Peyer's patch (tissue), 4 donors: ENCODE measurements around the gene ID1. TPM values are rescaled to one million over a fixed set of nuclear protein-coding genes. Genes with fewer than 3 reads are reported as not detected.

ENCODE experiments used
- DNase-seq, 3 donors: peaks; one replicate each; pipeline ENCODE4 v3.0.0-alpha.2; 2017 to 2019
- H3K27ac ChIP-seq, 4 donors: fragments of 200-600 bp; sonication (generic); one replicate each; pipeline ENCODE4 v1.5.1; 2016 to 2019
- H3K27me3 ChIP-seq, 2 donors: fragments of 200-600 bp; sonication (generic); one replicate each; pipeline ENCODE4 v1.5.1; 2019
- H3K36me3 ChIP-seq, 3 donors: fragments of 200-600 bp; sonication (generic); one replicate each; pipeline ENCODE4 v1.5.1; 2016 to 2019
- H3K4me1 ChIP-seq, 4 donors: fragments of 200-600 bp; sonication (generic); one replicate each; pipeline ENCODE4 v1.5.1; 2016 to 2019
- H3K4me3 ChIP-seq, 4 donors: fragments of 200-600 bp; sonication (generic); 1 replicate in 3 of 4; 2 replicates in 1 of 4; pipeline ENCODE4 v1.5.1; 2016 to 2019; ENCODE audit warnings: mild to moderate bottlenecking in 1 of 4
- H3K9me3 ChIP-seq, 4 donors: fragments of 200-600 bp; sonication (generic); one replicate each; pipeline ENCODE4 v1.5.1; 2016 to 2019; ENCODE audit warnings: mild to moderate bottlenecking in 1 of 4
- CTCF ChIP-seq, 6 experiments: fragments of 450-650 bp in 4 of 6; fragments of 200-600 bp in 2 of 6; sonication (generic) in 1 of 6; IDR thresholded peaks; one replicate each; pipeline ENCODE4 v1.5.1; 2017 to 2019; ENCODE audit warnings: antibody characterized with exemption in 6 of 6, mild to moderate bottlenecking in 3 of 6, moderate library complexity in 1 of 6
- POLR2A ChIP-seq, 2 donors: fragments of 450-650 bp; IDR thresholded peaks; one replicate each; pipeline ENCODE4 v1.5.1; 2017; ENCODE audit warnings: antibody characterized with exemption in 2 of 2, mild to moderate bottlenecking in 2 of 2, moderate library complexity in 2 of 2
- small RNA-seq, 2 donors: library from RNA; depleted of rRNA; stranded (forward); fragments of <200 nt; gene quantifications; one replicate each; pipeline ENCODE3, GENCODE V24; 2016
- total RNA-seq, 4 donors: library from RNA; depleted of rRNA; stranded (reverse); fragments of >200 nt; gene quantifications; one replicate each; pipeline ENCODE4 v1.1.0, GENCODE V29; 2016

The ID1 gene
- total RNA-seq, 4 donors from 2014 or later: 408 to 760 (median 570) TPM

- Histone ChIP-seq H3K27me3 (no peaks in the 10 kb centered on the region), H3K36me3 (no peaks in the 10 kb centered on the region), H3K9me3 (no peaks in the 10 kb centered on the region), H3K4me1 (no peaks in the 10 kb centered on the region), H3K27ac (no peak overlapping the region), H3K4me3 (no peak overlapping the region)
- DNase-seq: no peak
- no peak for TF ChIP-seq CTCF (IDR thresholded peaks at IDR 0.05)
- TF ChIP-seq POLR2A (IDR thresholded peaks at IDR 0.05): no peak
Measured at GRCh38 chr20:31652917-31653396, 47.9 kb downstream of the ID1 start.

DNA sequence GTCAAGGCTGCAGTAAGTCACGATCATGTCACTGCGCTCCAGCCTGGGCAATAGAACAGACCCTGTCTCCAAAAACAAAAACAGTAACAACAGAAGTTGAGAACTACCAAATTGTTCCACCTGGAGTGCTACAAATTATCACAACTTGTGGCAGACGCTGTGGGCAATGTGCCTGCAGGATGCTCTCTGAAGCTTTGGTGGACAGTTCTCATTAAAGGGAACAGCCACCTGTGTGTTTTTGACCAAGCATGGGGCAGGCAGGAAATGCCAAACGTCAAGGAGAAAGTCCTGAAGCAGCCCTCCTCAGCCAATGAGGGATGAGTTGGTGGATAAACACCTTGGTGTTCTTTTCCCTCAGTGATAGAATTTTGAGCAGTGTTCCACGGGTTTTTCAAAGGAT is 48.5 kb downstream of the ID1 start:
- no peak for DNase-seq
- Histone ChIP-seq H3K4me1 (no peaks in the 10 kb centered on the region), H3K4me3 (no peak overlapping the region), H3K9me3 (no peaks in the 10 kb centered on the region), H3K27ac (no peak overlapping the region), H3K36me3 (no peaks in the 10 kb centered on the region), H3K27me3 (no peaks in the 10 kb centered on the region)
- TF ChIP-seq CTCF (IDR thresholded peaks at IDR 0.05): no peak
- no peak for TF ChIP-seq POLR2A (IDR thresholded peaks at IDR 0.05)

- Histone ChIP-seq H3K4me3 (no peak overlapping the region), H3K9me3 (no peaks in the 10 kb centered on the region), H3K27ac (no peak overlapping the region), H3K4me1 (no peaks in the 10 kb centered on the region), H3K27me3 (no peaks in the 10 kb centered on the region), H3K36me3 (no peaks in the 10 kb centered on the region)
- no peak for DNase-seq
- TF ChIP-seq POLR2A (IDR thresholded peaks at IDR 0.05) (no peak), CTCF (IDR thresholded peaks at IDR 0.05) (no peak)
Measured at GRCh38 chr20:31654534-31654933, 49.4 kb downstream of the ID1 start.

Small RNA genes lying within 50 kb of the gene (small RNA-seq; reads per million reads assigned to genes)
- gene MIR3193: 0 reads per million in 2 donors

Other genes starting within 250 kb of the ID1 start
- gene DEFB118, start 236.7 kb upstream of the ID1 start, total RNA-seq: not detected
- not detected for gene DEFB119, start 214.7 kb upstream of the ID1 start, total RNA-seq
- not detected for gene DEFB121, start 199.1 kb upstream of the ID1 start, total RNA-seq
- not detected for gene DEFB123, start 164.7 kb upstream of the ID1 start, total RNA-seq
- gene DEFB124, start 130.2 kb upstream of the ID1 start, total RNA-seq: not detected
- gene REM1, start 130.0 kb upstream of the ID1 start, total RNA-seq: 1 to 10 TPM in 2 of 4 donors, not detected in 2; 1.4 to 1.7 TPM
- 10 to 100 TPM; 38.9 to 97.4 (median 56.3) TPM for gene HM13, start 90.8 kb upstream of the ID1 start, total RNA-seq
- 1 to 10 TPM in 1 of 4 donors, not detected in 3; 2.5 TPM for gene COX4I2, start 32.6 kb downstream of the ID1 start, total RNA-seq
- gene BCL2L1, start 117.6 kb downstream of the ID1 start, total RNA-seq: 100 to 1,000 TPM in 3 of 4 donors, 10 to 100 TPM in 1; 85.0 to 185 (median 144) TPM
- gene TPX2, start 134.0 kb downstream of the ID1 start, total RNA-seq: 10 to 100 TPM in 1 of 4 donors, 1 to 10 TPM in 3; 4.4 to 26.4 (median 9.3) TPM
- gene MYLK2, start 214.1 kb downstream of the ID1 start, total RNA-seq: under 1 TPM in 1 of 4 donors, not detected in 3; 0.57 TPM
- not detected for gene FOXS1, start 240.3 kb downstream of the ID1 start, total RNA-seq